Stimulated activated CD8-positive, alpha-beta memory T cell treated with anti-CD3 and anti-CD28 coated beads, Interleukin-7, amount 100 ng/mL, for 4 hours (primary cell): ENCODE measurements around the gene DOK7.
"Not testable (repeated sequence)": the region's sequence is repeated elsewhere in the genome, so short reads cannot be mapped to it uniquely, and the experiment has no call there.

Experiments
- DNase-seq, 2 donors: peaks; one replicate each; pipeline ENCODE4 v3.0.0-alpha.2; 2020; ENCODE audit warnings: low read depth in 2 of 2

The DOK7 gene

GRCh38 chr4:3502941-3503936, 40.1 kb downstream of the DOK7 start:
- no peak for DNase-seq

GRCh38 chr4:3505231-3505630, 42.1 kb downstream of the DOK7 start:
- DNase-seq, result no peak

GRCh38 chr4:3508542-3508941, 45.4 kb downstream of the DOK7 start:
- DNase-seq, result no peak

GRCh38 chr4:3510481-3510880, 47.4 kb downstream of the DOK7 start:
- no peak for DNase-seq

- DNase-seq, result no peak
Measured at GRCh38 chr4:3511187-3511586, 48.1 kb downstream of the DOK7 start.

GRCh38 chr4:3511601-3512000, 48.5 kb downstream of the DOK7 start:
- DNase-seq, result not testable (repeated sequence)

- no peak for DNase-seq
Measured at GRCh38 chr4:3512279-3512678, 49.2 kb downstream of the DOK7 start.

GRCh38 chr4:3512719-3513118, 49.6 kb downstream of the DOK7 start:
- no peak for DNase-seq

- no peak for DNase-seq
Measured at GRCh38 chr4:3513807-3514206, 50.7 kb downstream of the DOK7 start.

GRCh38 chr4:3514221-3514780, 51.2 kb downstream of the DOK7 start:
- no peak for DNase-seq

GRCh38 chr4:3514806-3515501, 51.8 kb downstream of the DOK7 start:
- DNase-seq, result no peak

GRCh38 chr4:3515646-3516045, 52.5 kb downstream of the DOK7 start:
- no peak for DNase-seq

- no peak for DNase-seq
Measured at GRCh38 chr4:3516061-3516835, 53.1 kb downstream of the DOK7 start.

- no peak for DNase-seq
Measured at GRCh38 chr4:3516836-3517730, 54.0 kb downstream of the DOK7 start.

- no peak for DNase-seq
Measured at GRCh38 chr4:3517731-3518510, 54.8 kb downstream of the DOK7 start.

- no peak for DNase-seq
Measured at GRCh38 chr4:3518511-3518880, 55.4 kb downstream of the DOK7 start.

GRCh38 chr4:3518941-3519340, 55.8 kb downstream of the DOK7 start:
- DNase-seq, result no peak

GRCh38 chr4:3519468-3520264, 56.6 kb downstream of the DOK7 start:
- no peak for DNase-seq

- no peak for DNase-seq
Measured at GRCh38 chr4:3520276-3520675, 57.2 kb downstream of the DOK7 start.
